ENCODE data around the gene EMP1.

- TF ChIP-seq EP300 (conservative IDR thresholded peaks at IDR 0.05; ENCODE audit: poor library complexity, severe bottlenecking), result no peak
- TF ChIP-seq CTCF (IDR thresholded peaks at IDR 0.05; ENCODE audit: poor library complexity, severe bottlenecking), result no peak
Observed at GRCh38 chr12:13154831-13155230, 41.7 kb upstream of the EMP1 start.
